ENCODE data around the gene DGKG. TPM values are rescaled to one million over a fixed set of nuclear protein-coding genes. Genes with fewer than 3 reads are reported as not detected.

The DGKG gene
- total RNA-seq, 3 donors from 2014 or later, result 0.80 to 6.7 (median 0.96) TPM

DNA sequence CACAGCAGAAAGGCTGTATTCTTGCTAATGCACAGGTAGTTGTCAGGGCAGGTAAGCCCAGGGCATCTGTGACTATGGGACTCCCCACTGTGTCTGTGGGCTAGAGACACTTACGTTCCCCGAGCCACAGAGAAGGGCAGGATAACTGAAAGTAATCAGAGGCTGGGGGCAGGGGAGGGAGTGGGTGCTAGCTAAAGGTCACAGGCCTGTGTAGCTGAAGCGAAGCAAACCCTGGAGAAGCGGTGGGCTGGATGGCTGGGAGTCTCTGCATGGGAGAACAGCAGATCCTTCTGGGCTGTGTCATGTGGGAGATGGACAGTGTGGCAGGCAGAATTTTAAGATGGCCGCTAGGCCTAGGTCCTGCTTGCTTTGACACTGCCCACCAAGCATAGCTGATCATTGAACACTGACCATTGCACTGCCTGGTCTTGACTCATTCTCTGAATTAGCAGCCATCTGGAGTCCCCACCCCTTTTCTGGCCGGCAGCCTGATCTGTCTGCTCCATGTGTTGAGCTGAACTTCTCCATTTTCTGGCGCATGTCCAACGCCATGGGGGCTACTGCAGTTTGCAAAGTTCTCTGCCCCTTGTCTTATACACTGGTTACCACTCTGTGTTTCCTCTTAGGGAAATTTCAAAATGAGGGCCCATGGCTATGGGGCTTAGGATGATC lies 110.0 kb downstream of the DGKG start:
- ATAC-seq (no peak), DNase-seq (no peak)
- intact Hi-C loops (cut with DNase I, micrococcal nuclease), result no loop called here
- Histone ChIP-seq H3K9me3 (no peaks in the 10 kb centered on the region), H3K4me1 (ENCODE audit: low read depth) (no peaks in the 10 kb centered on the region), H3K36me3 (ENCODE audit: low read depth) (no peaks in the 10 kb centered on the region), H3K4me3 (no peak overlapping the region)
- TF ChIP-seq CTCF (IDR thresholded peaks at IDR 0.05), result no peak

DNA sequence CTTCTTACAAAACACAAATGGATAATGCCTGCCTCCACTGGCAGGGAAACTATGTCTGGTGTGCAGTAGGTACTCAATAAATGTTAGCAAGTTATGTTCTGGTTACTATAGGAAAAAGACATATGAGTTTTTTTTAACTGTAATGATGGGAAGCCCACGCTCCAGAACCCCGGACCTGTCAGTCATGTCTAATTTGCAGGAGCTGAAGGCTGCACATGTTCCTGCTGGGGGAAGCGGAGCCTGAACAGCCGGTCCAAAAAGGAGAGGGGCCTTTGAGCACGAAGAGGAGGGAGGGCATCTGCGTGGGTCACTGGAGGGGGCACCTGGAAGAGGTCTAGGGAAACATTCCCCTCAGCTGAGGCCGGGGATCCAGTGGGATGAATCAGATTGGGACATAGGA lies 113.2 kb downstream of the DGKG start:
- Histone ChIP-seq H3K4me1 (ENCODE audit: low read depth) (no peaks in the 10 kb centered on the region), H3K9me3 (no peaks in the 10 kb centered on the region), H3K36me3 (ENCODE audit: low read depth) (no peaks in the 10 kb centered on the region), H3K4me3 (no peak overlapping the region)
- ATAC-seq, result no peak
- no peak for TF ChIP-seq CTCF (IDR thresholded peaks at IDR 0.05)
- no peak for DNase-seq
- intact Hi-C loops (cut with DNase I, micrococcal nuclease), result loop anchor here (10.0 kb wide), 1 partner anchor 264 kb away; no protein-coding TSS in a partner anchor

- intact Hi-C loops (cut with DNase I, micrococcal nuclease), result loop anchor here (10.0 kb wide), 1 partner anchor 263 kb away; no protein-coding TSS in a partner anchor
- H3K4me1 ChIP-seq (ENCODE audit: low read depth), result no peaks in the 10 kb centered on the region
- TF ChIP-seq CTCF (IDR thresholded peaks at IDR 0.05), result no peak
- ATAC-seq (no peak), DNase-seq (no peak)
- H3K9me3 ChIP-seq, result no peaks in the 10 kb centered on the region
- no peaks in the 10 kb centered on the region for H3K36me3 ChIP-seq (ENCODE audit: low read depth)
- no peak overlapping the region for H3K4me3 ChIP-seq
Observed at GRCh38 chr3:186247821-186248814, 113.9 kb downstream of the DGKG start.

DNA sequence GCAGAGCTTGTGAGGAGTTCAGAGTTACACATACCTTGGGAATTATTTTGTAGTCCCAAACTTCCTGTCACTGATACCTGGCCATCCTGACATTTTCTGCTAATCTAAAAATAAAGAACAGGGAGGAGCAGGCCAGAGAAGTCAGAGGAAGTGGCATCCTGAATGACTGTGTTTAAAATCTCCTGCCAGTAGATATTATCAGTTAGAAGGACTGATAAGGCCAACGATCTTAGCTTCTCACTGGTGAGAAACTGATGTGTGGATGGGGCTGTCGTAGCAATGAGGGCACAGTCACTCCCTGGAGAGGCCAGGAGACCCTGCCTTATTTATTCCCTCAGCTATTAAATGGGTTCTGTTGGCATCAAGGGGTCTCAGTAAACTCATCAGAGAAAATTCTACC lies 115.1 kb downstream of the DGKG start:
- intact Hi-C loops (cut with DNase I, micrococcal nuclease), result loop anchor here (10.0 kb wide), 1 partner anchor 262 kb away; no protein-coding TSS in a partner anchor
- DNase-seq (no peak), ATAC-seq (no peak)
- no peaks in the 10 kb centered on the region for H3K4me1 ChIP-seq (ENCODE audit: low read depth)
- no peaks in the 10 kb centered on the region for H3K9me3 ChIP-seq
- no peak overlapping the region for H3K4me3 ChIP-seq
- no peak for TF ChIP-seq CTCF (IDR thresholded peaks at IDR 0.05)
- no peaks in the 10 kb centered on the region for H3K36me3 ChIP-seq (ENCODE audit: low read depth)

- intact Hi-C loops (cut with DNase I, micrococcal nuclease), result loop anchor here (10.0 kb wide), 1 partner anchor 259 kb away; no protein-coding TSS in a partner anchor
Observed at GRCh38 chr3:186244016-186244415, 118.0 kb downstream of the DGKG start.

More at GRCh38 chr3:186244016-186244415, 118.0 kb downstream of the DGKG start:
- H3K36me3 ChIP-seq (ENCODE audit: low read depth), result no peaks in the 10 kb centered on the region
- H3K4me1 ChIP-seq (ENCODE audit: low read depth), result no peaks in the 10 kb centered on the region
- DNase-seq (no peak), ATAC-seq (no peak)
- no peak overlapping the region for H3K4me3 ChIP-seq
- no peak for TF ChIP-seq CTCF (IDR thresholded peaks at IDR 0.05)
- H3K9me3 ChIP-seq, result no peaks in the 10 kb centered on the region
